HFFc6 (cell line): ENCODE measurements around the gene FOXG1. TPM values are rescaled to one million over a fixed set of nuclear protein-coding genes. Genes with fewer than 3 reads are reported as not detected.

ENCODE experiments used
- DNase-seq: peaks from one replicate; pipeline ENCODE4 v3.0.0-alpha.2; 2018
- H3K27ac Mint-ChIP-seq: 2 replicates; pipeline ENCODE4 v1.8.0; 2020; ENCODE audit warnings: mild to moderate bottlenecking, mixed read lengths
- H3K27me3 Mint-ChIP-seq: 2 replicates; pipeline ENCODE4 v1.8.0; 2021; ENCODE audit warnings: mild to moderate bottlenecking, moderate library complexity, mixed read lengths; ENCODE audit not compliant: insufficient read depth
- H3K36me3 Mint-ChIP-seq: 2 replicates; pipeline ENCODE4 v1.8.0; 2021; ENCODE audit warnings: low read depth, mixed read lengths
- H3K4me1 Mint-ChIP-seq: 2 replicates; pipeline ENCODE4 v1.8.0; 2020; ENCODE audit warnings: low read depth, mixed read lengths
- H3K4me3 Mint-ChIP-seq: 2 replicates; pipeline ENCODE4 v1.8.0; 2020; ENCODE audit warnings: mild to moderate bottlenecking, moderate library complexity, mixed read lengths
- H3K9me3 Mint-ChIP-seq: 2 replicates; pipeline ENCODE4 v1.8.0; 2020; ENCODE audit warnings: mild to moderate bottlenecking, mixed read lengths
- CTCF ChIP-seq: fragments of 200-600 bp; sonication (generic); IDR thresholded peaks from 2 replicates; pipeline ENCODE4 v1.5.0; 2021; ENCODE audit warnings: antibody characterized with exemption, mild to moderate bottlenecking
- total RNA-seq, 6 experiments: library from RNA; stranded (reverse); fragmentation: NEBNext Ultra II Directional; extraction: Animal tissue kit (Norgen Biotek cat#: 25700); gene quantifications; 2 replicates in 1 of 6; 3 replicates in 5 of 6; pipeline ENCODE4 v1.2.3, GENCODE V29; 2021

Gene FOXG1
- total RNA-seq, 6 experiments from 2014 or later = 0.06 TPM; not detected in 5

GRCh38 chr14:28776482-28777266, 10.1 kb downstream of the FOXG1 start:
- Mint-ChIP-seq H3K4me1 (peaks cover 19% of the 10 kb centered on the region), H3K9me3 (no peaks in the 10 kb centered on the region; the same call in 1 of the 2 replicates), H3K36me3 (0 out of 2 replicates have a peak, but pooled peaks cover 9% of the 10 kb centered on the region), H3K27me3 (peaks cover 49% of the 10 kb centered on the region), H3K27ac (no peak overlapping the region), H3K4me3 (no peak overlapping the region)
- TF ChIP-seq CTCF = no peak
- no peak for DNase-seq

- Mint-ChIP-seq H3K27ac (no peak overlapping the region), H3K9me3 (no peaks in the 10 kb centered on the region; the same call in 1 of the 2 replicates), H3K4me1 (peaks cover 19% of the 10 kb centered on the region), H3K36me3 (0 out of 2 replicates have a peak, but pooled peaks cover 9% of the 10 kb centered on the region), H3K27me3 (peaks cover 48% of the 10 kb centered on the region), H3K4me3 (no peak overlapping the region)
- TF ChIP-seq CTCF = no peak
- DNase-seq = no peak
Observed at GRCh38 chr14:28777471-28778137, 11.0 kb downstream of the FOXG1 start.

- no peak for DNase-seq
- Mint-ChIP-seq H3K27ac (no peak overlapping the region), H3K9me3 (no peaks in the 10 kb centered on the region; the same call in 1 of the 2 replicates), H3K4me1 (peaks cover 14% of the 10 kb centered on the region), H3K36me3 (0 out of 2 replicates have a peak, but pooled peaks cover 9% of the 10 kb centered on the region), H3K4me3 (no peak overlapping the region), H3K27me3 (peaks cover 46% of the 10 kb centered on the region)
- no peak for TF ChIP-seq CTCF
Observed at GRCh38 chr14:28778138-28779117, 11.8 kb downstream of the FOXG1 start.

GRCh38 chr14:28779456-28779855, 12.9 kb downstream of the FOXG1 start:
- no peak for DNase-seq
- no peaks in the 10 kb centered on the region for H3K9me3 Mint-ChIP-seq
- H3K4me3 Mint-ChIP-seq = no peak overlapping the region
- 0 out of 2 replicates have a peak, but pooled peaks cover 3% of the 10 kb centered on the region for H3K36me3 Mint-ChIP-seq
- peaks cover 7% of the 10 kb centered on the region for H3K4me1 Mint-ChIP-seq
- H3K27ac Mint-ChIP-seq = no peak overlapping the region
- H3K27me3 Mint-ChIP-seq = peaks cover 46% of the 10 kb centered on the region
- no peak for TF ChIP-seq CTCF
